Stimulated activated CD8-positive, alpha-beta memory T cell treated with anti-CD3 and anti-CD28 coated beads, Interleukin-15, amount 100 ng/mL, for 4 hours (primary cell): Measurements from ENCODE around the gene KCNQ4.

Experiments used
- DNase-seq, 2 donors: peaks; one replicate each; pipeline ENCODE4 v3.0.0-alpha.2; 2020; ENCODE audit warnings: low read depth in 2 of 2

KCNQ4 gene

GRCh38 chr1:40794974-40795715 lies 11.6 kb downstream of the KCNQ4 start:
- no peak for DNase-seq

DNA sequence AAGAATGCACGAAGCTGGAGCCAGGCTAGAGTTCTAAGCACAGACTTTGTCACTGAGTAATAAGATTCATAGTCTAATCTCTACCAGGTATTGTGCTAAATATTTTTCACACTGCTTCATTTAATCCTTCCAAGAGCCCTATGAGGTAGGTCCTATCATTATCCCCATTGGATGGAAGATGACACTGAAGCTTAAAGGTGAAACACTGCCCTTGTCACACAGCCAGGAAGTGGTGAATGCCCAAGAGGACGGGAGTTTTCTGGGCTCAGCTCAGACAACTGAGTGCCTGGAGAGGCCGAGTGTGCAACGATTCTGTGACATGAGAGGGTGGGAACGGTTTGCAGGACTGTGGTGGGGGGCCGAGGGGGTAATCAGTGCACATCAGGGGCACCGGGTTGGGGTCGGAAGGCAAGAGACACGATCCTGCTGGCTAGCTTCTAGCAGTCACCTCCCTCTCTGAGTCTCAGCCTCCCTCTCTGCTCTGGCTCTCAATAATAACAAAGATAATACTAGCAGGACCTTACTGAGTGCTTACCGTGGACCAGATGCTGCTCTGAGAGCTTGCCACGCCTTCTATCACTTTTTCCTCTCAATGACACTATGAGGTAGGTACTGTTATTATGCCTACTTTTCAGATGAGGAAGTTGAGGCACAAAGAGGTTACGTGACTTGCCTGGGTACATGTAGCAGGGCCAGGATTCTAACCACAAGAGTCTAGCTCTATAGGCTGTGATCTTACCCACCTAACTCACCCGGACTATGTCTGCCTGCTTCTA lies 12.4 kb downstream of the KCNQ4 start:
- no peak for DNase-seq

GRCh38 chr1:40796939-40797667 lies 13.5 kb downstream of the KCNQ4 start:
- DNase-seq = no peak

GRCh38 chr1:40797668-40798010 lies 14.1 kb downstream of the KCNQ4 start:
- no peak for DNase-seq

GRCh38 chr1:40798366-40799281 lies 15.0 kb downstream of the KCNQ4 start:
- no peak for DNase-seq

- no peak for DNase-seq
Observed at GRCh38 chr1:40799351-40799867, 15.8 kb downstream of the KCNQ4 start.

DNA sequence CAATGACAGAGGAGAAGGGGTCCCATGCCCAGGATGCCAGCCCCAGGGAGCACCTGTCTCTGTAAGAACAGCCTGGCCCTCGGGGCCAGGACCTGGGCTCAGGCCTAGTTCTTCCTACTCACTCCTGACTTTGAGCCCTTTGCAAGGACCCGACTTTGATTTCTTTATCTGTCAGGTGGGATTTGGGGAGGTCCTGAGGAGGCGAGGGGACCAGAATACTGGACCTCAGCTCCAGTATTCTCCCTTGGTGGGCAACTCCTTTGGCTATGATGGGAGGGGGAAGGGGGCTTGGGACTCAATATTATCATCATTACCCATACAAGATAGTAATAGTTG lies 18.1 kb downstream of the KCNQ4 start:
- DNase-seq = no peak

DNA sequence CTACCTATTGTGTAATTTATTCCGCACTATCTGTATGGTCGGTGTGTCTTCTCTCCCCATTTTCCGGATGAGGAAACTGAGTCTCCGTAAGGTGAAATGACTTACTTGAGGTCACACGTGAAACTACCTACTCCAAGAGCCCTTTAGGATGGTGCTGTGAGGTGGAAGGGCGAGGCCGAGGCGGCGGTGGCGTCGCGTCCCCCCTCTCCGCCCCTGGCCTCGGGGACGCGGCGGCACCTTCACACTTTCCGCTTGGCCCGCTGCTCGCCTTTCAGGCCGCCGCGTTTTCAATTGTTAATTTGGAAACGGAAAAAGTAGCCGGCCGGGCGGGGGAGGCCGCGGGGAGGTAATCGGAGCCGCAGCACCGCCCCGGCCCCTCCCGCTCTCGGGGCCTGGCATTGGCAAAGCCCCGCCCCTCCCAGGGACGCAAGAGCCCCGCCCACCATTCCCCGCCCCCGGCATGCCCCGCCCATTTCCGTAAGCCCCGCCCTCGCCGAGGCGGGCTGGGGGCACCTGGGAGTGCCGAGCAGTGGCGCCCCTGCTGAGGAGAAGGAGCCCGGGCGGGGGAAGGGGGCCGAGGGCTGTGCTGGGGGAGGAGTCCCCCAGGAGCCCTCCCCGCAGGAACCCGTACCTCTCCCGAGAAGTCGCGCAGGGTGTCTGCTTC lies 18.6 kb downstream of the KCNQ4 start:
- peak; percentile 67 to 68 for DNase-seq

DNA sequence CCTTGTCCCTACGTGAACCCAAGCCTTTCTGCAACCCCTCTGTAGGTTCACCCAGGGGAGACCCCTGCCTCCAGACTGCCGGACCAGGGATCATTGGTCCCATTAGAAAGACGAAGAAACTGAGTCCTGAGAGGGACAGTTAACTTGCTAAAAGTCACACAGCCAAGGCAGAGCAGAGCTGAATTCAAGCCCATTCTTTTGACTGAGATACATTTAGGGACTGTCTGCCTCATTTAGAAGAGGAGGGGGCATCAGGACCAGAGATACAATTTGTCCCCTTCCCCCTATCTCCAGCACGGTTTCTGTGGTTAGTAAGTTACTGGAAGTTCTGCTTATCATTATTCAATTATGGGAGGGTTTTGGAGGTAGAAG lies 19.1 kb downstream of the KCNQ4 start:
- DNase-seq = no peak

GRCh38 chr1:40803447-40803846 lies 19.9 kb downstream of the KCNQ4 start:
- DNase-seq = no peak

GRCh38 chr1:40803902-40804301 lies 20.3 kb downstream of the KCNQ4 start:
- no peak for DNase-seq

DNA sequence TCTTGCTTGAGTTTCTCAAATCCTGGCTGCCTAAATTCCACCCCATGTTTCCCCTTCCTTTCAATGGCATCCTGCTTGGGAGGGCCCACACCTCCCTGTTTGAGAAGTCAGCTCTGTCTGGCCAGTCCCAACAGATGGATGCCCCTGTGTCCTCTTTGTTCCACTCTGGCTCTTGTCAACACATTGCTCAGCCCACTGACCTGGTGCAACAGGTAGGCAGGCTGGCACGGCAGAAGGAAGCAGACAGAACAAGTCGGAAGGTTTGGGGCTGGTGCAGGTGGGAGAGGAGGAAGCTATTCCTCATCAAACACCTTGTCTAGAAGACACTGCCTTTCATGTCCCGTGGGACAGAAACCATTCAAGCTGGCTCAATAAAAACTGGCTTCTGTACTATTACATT lies 22.7 kb downstream of the KCNQ4 start:
- DNase-seq = no peak

- no peak for DNase-seq
Observed at GRCh38 chr1:40806731-40807695, 23.4 kb downstream of the KCNQ4 start.

DNA sequence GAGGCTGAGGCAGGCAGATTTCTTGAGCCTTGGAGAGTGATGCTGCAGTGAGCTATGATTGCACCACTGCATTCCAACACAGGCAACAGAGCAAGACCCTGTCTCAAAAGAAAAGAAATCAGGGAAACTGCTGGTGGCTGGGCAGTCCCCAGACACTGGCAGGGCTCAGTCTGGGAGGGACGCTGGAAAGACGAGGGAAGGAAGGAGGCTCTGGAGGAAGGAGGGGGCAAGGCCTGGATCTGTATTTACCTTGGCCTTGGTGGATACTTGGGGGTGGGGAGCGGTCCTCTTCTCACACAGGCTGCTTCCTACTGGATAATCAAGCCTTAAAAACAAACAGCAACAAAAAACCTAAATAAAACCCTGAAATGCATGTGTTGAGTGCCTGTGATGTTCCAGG lies 24.4 kb downstream of the KCNQ4 start:
- no peak for DNase-seq

DNA sequence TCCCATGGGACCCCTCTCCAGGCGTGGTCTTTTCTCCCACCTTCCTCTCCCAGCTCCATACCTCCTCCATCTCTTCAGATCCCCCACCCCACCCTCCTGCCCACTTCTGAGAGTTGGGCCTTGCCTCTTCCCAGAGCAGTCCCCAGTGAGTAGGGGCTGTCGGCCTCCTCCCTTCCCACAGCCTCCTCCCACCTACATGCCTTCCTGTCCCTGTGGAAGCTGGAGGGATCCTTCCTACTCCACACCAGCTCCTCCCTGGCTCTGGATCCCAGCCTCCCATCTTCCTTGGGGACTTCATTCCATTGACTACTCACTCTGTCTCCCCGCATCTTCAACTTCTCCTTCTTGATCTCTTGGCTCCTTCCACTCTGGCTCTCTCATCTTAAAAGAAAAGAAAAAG lies 24.9 kb downstream of the KCNQ4 start:
- no peak for DNase-seq

DNA sequence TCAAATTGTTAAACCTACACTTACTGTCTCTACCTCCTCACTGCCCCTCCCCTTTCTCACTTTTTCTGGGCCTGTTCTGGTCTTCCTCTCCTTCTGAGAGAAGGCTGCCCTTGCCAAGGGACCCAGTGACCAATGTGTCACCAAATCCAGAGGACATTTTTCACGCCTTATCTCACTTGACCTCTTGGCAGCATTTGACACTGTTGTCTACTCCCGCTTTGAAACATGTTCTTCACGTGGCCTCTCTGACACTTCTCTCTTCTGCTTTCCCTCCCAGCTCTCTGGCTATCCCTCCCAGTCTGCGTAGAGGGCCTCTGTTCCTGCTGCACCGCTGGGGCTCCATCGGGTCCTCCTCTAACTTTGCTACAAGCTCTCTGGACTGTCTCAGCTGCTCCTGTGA lies 25.3 kb downstream of the KCNQ4 start:
- DNase-seq = no peak

DNA sequence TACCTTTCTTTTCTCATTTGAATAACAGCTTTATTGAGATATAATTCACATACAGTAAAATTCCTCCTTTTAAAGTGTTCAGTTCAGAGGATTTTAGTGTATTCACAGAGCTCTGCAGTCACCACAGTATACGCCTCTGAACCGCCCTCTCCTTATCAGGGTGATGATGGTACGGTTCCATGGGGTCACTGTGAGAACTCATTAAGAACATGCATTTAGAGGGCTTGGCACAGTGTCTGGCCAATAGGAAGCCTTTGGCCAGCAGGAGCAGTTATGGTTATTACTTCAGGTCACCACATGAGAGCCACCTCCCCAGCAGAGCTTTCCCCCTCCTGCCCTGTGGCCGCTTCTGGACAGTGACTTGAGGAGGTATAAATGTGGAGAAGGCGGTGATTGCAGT lies 27.3 kb downstream of the KCNQ4 start:
- no peak for DNase-seq

DNA sequence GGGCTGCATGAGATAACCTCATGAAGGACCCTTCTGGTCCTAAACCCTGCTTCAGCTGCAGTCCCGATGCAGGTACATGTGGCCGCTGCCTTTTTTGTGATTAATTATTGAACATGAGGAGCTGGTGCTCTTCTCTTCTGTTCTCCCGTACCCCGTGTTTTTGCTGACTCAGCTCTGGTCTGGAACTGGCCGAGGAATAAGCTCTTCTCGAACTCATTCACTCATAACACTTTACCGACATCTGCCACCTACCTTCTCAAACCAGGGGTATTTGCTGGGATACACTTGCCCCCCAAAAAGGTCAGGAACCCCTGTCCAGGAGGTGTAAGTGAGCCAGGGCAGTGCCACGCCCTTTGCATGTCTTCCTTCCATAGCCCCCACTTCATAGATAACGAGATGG lies 31.8 kb downstream of the KCNQ4 start:
- DNase-seq = no peak

GRCh38 chr1:40817791-40818263 lies 34.2 kb downstream of the KCNQ4 start:
- no peak for DNase-seq
